Skin of body (tissue), 2 donors: ENCODE data around the gene WDR74. TPM values are rescaled to one million over a fixed set of nuclear protein-coding genes. Genes with fewer than 3 reads are reported as not detected.
"Not testable (repeated sequence)": the region's sequence is repeated elsewhere in the genome, so short reads cannot be mapped to it uniquely, and the experiment has no call there.

ENCODE experiments used
- DNase-seq: peaks from one replicate; lab custom pipeline; 2025; lab: John Stamatoyannopoulos, UW
- total RNA-seq: library from RNA; depleted of rRNA; stranded (reverse); fragments of >200 nt; gene quantifications from one replicate; pipeline ENCODE4 v1.2.3, GENCODE V29; 2014

WDR74 gene
- total RNA-seq, 1 donor from 2014 or later: 36.1 TPM

GRCh38 chr11:62860835-62861563, 21.6 kb upstream of the WDR74 start:
- no peak for DNase-seq

- DNase-seq: not testable (repeated sequence)
These were observed 19.9 kb upstream of the WDR74 start for GRCh38 chr11:62859281-62859703.

- DNase-seq: no peak
These were observed 18.8 kb upstream of the WDR74 start for GRCh38 chr11:62858201-62858600.

- DNase-seq: no peak
These were observed 18.2 kb upstream of the WDR74 start for GRCh38 chr11:62857541-62857982.

DNA sequence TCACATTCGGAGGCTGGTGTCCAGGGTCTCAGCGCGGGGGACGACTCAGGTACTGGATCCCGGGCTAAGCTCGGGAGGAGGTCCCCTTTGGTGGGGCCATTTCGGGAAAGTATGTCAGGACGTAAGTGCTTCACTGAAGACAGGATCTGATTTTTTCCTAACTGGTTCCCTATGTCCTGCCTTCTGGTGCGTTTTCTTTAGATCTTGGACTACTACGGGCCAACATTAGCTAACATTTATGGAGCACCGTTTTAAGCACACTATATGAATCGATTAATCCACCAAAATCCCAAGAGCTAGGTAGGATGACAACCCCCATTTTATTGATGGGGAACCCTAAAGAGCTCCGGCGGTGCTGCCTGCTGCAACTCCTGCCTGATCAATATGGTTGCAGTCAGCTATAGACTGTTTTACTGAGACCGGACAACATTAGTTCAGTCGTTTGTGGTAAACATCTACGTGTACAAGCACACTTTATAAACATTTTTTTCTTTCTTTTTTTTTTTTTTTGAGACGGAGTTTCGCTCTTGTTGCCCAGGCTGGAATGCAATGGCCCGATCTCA, 17.0 kb upstream of the WDR74 start:
- no peak for DNase-seq

DNA sequence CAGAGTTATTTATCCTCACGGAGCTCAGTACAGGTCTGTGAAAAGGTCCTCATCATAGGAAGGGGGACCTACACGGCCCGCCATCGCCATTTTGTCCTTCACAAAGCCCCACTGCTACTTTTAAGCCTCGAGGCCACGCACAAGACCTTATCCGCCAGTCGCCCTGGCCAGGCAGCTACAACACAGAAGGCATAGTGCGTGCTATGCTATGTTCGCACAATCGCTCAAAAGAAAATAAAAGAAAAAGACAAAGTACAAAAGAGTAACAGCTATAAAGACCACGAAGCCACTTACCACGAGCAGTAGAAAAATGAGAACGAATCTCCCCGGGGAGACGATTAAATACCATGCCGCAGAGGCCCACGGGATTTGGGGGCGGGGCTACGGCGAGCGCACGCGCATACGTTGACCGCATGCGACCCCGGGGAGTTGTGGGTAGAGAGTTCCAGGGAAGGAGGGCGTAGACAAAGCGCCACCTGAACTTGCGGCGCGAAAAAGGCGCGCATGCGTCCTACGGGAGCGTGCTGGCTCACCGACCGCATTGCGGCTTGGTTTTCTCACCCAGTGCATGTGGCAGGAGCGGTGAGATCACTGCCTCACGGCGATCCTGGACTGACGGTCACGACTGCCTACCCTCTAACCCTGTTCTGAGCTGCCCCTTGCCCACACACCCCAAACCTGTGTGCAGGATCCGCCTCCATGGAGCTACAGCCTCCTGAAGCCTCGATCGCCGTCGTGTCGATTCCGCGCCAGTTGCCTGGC, 16.4 kb upstream of the WDR74 start:
- DNase-seq: peak; percentile 98

- DNase-seq: peak; percentile 24
These were observed 15.6 kb upstream of the WDR74 start for GRCh38 chr11:62854825-62855570.

DNA sequence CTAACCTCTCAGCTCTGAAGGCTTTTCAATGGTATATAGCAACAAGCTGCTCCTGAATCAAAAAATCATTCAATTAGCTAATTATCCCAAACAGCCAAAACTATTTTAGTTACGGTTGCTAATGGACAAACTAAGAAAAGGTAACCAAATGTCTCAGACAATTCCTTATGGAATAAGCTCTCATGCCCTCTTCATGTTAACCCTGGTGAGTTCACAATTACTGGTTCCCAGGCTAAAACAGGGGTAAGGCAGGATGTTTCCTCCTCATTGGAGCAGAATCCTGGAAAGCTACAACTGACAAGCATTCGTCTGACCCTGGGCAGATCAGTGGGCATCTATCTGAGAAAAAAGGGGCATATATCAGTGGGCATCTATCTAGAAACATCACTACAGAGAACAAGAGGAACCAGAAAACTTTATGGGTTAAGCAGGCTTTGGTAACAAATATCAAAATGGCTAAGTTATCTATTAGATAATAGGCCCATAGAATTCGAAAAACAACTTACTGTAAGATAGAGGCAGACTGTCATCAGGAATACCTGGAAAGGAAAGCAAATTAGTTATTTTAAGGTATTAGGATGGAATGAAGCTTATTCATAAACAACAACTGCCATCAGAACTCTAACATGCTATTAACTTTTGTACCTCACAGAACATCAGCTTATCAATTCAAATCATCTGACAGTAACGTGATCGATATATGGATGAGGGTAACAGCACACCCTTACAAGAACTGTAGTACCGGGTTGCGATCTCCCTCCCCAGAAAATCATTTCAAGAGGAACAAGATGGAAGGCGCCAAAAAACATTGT, 14.8 kb upstream of the WDR74 start:
- DNase-seq: no peak

GRCh38 chr11:62853279-62853965, 14.0 kb upstream of the WDR74 start:
- DNase-seq: no peak

DNA sequence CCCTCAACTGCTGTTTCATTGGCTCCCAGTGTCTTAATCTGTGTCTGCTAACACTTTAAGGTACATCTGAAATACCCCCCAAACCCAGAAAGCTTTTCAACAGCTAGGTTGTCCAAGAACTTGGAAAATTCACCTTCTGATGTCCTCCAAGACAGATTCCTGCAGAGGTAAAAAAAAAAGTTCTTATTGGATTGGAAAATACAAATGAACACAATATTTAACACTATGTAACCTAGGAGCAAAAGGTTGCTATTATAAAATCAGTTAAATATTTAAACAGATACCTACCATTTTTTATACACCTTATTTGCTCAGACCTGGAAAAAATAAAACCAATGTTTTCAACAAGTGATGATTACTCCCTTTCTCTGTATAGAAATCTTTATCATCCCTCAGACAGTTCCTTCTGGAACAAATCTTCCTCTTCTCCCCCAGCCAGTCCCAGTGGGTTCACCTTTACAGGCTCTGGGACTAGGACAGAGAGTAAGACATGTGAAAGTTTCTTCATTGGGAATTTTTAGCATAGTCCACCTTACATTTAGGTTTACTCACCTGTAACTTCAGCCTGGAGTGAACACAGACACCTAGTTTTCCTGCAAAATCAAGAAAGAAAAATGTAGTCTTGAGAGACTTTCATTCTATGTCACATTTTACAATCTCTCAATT, 13.3 kb upstream of the WDR74 start:
- no peak for DNase-seq

GRCh38 chr11:62851807-62852522, 12.6 kb upstream of the WDR74 start:
- DNase-seq: no peak

- DNase-seq: no peak
These were observed 11.8 kb upstream of the WDR74 start for GRCh38 chr11:62850911-62851806.

DNA sequence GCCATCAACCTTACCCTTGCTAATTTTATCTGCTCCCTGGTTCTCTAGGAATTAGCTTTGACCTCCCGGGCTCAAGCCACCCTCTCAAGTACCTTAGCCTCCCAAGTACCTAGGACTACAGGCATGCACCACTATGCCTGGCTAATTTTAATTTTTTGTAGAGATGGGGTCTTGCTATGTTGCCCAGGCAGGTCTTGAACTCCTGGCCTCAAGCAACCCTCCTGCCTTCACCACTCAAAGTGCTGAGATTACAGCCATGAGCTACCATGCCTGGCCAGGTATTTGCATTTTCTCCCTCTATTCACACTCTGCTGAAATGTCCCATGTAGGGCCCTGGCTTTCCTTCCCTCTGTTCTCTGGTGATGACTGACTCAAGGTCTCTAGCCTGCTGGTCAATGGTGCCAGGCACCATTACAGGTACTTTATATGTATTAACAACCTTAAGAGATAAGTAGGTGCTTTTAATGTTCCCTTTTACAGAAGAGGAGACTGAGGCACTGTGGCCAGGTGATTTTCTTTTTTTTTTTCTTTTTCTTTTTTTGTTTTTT, 8.5 kb upstream of the WDR74 start:
- no peak for DNase-seq

- DNase-seq: no peak
These were observed 6.8 kb upstream of the WDR74 start for GRCh38 chr11:62846177-62846576.

GRCh38 chr11:62844154-62844553, 4.8 kb upstream of the WDR74 start:
- no peak for DNase-seq

DNA sequence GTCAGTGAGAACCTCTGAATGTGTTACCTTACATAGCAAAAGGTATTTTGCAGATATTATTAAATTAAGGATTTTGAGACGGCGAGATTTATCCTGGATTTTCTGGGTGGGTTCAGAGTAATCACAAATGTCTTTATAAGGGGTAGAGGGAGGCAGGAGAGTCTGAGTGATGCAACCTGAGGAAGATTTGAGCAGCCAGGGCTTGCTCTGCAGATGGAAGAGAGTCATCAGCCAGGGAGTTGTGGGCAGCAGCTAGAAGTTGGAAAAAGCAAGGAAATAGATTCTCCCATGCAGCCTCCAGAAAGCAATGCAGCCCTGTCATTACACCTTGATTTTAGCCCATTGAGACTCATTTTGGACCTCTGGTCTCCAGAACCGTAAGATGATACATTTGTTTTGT, 4.1 kb upstream of the WDR74 start:
- DNase-seq: no peak

DNA sequence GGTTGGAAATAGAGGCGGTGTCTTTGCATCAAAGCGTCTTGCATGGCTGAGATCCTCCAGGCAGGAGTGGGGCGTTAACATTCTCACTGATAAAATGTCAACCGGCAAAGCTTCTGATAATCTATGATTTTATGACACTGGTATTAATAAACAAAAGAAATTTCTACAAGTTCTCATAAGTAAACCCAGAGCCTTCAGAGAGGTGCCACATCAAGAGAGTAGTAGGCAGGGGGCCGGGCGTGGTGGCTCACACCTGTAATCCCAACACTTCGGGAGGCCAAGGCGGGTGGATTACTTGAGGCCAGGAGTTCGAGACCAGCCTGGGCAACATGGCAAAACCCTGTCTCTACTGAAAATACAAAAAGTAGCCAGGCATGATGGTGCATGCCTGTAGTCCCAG, 3.5 kb upstream of the WDR74 start:
- not testable (repeated sequence) for DNase-seq
